ENCODE results near the gene STX16.

Gene STX16

DNA sequence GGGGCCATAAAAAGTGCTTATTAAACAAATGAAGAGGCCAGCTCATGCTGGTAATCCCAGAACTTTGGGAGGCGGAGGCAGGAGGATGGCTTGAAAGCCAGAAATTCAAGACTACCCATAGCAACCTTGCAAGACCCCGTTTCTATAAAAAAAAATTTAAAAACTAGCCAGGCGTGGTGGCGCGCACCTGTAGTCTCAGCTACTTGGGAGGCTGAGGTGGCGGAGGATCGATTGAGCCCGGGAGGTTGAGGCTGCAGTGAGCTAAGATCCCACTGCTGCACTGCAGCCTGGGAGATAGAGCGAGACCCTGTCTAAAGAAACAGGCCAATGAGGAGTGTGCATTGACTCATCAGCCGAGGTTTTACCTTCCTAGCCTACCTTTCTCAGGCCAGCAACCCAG is 56.7 kb downstream of the STX16 start:
- TF ChIP-seq RAD21 (IDR thresholded peaks at IDR 0.05; ENCODE audit: low read depth) = no peak
- no peak for TF ChIP-seq CREB1 (IDR thresholded peaks at IDR 0.05; ENCODE audit: low read depth)
- TF ChIP-seq EGR1 (IDR thresholded peaks at IDR 0.05) = no peak
- TF ChIP-seq NFIC (IDR thresholded peaks at IDR 0.05) = no peak
- no peak for TF ChIP-seq MAX (IDR thresholded peaks at IDR 0.05)
- no peak for TF ChIP-seq FOXM1 (IDR thresholded peaks at IDR 0.05; ENCODE audit: borderline replicate concordance, low read depth)
- no peak for TF ChIP-seq TCF12 (IDR thresholded peaks at IDR 0.05; ENCODE audit: low read depth)
- TF ChIP-seq TEAD4 (IDR thresholded peaks at IDR 0.05) = no peak
- no peak for TF ChIP-seq CEBPB (IDR thresholded peaks at IDR 0.05)
- TF ChIP-seq, protein P1, sequence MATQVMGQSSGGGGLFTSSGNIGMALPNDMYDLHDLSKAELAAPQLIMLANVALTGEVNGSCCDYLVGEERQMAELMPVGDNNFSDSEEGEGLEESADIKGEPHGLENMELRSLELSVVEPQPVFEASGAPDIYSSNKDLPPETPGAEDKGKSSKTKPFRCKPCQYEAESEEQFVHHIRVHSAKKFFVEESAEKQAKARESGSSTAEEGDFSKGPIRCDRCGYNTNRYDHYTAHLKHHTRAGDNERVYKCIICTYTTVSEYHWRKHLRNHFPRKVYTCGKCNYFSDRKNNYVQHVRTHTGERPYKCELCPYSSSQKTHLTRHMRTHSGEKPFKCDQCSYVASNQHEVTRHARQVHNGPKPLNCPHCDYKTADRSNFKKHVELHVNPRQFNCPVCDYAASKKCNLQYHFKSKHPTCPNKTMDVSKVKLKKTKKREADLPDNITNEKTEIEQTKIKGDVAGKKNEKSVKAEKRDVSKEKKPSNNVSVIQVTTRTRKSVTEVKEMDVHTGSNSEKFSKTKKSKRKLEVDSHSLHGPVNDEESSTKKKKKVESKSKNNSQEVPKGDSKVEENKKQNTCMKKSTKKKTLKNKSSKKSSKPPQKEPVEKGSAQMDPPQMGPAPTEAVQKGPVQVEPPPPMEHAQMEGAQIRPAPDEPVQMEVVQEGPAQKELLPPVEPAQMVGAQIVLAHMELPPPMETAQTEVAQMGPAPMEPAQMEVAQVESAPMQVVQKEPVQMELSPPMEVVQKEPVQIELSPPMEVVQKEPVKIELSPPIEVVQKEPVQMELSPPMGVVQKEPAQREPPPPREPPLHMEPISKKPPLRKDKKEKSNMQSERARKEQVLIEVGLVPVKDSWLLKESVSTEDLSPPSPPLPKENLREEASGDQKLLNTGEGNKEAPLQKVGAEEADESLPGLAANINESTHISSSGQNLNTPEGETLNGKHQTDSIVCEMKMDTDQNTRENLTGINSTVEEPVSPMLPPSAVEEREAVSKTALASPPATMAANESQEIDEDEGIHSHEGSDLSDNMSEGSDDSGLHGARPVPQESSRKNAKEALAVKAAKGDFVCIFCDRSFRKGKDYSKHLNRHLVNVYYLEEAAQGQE (IDR thresholded peaks at IDR 0.05; ENCODE audit: low read depth) = no peak
- TF ChIP-seq YY1 (IDR thresholded peaks at IDR 0.05; ENCODE audit: low read depth) = no peak
- no peak for TF ChIP-seq ZBTB7A (IDR thresholded peaks at IDR 0.05; ENCODE audit: low read depth)
- TF ChIP-seq TAF1 (IDR thresholded peaks at IDR 0.05; ENCODE audit: low read depth) = no peak

DNA sequence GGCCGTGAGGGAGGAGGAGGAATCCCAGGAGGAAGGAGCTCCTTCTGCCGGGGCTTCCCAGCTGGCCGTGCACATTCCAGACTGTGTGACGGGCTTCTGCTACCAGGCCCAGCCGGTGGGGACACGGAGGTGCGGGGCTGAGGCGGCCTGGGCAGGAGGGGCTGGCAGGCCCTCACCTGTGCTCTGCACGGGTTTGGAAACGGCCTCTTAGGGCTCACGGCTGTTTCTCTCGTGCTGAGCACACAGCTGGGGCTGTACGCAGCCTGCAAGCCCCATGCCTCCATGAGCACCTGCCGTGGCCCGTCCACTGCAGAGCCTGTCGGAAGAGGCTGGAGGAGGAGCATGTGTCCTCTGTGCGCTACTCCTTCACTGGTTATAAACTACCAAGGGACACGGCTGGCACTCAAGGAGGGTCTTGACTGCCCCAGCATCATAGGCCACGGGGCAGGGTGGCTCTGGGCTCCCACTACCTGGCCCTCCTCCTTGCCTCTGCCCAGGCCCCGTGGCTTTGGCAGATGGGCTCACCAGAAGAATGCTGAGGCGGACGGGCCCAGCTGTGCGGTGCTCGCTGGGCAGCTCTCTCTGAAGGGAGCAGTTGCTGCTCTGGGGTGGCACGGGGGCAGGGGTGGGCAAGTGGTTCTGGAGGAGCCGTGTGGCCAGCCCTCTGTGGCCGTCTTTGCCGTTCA is 57.3 kb downstream of the STX16 start:
- no peak for TF ChIP-seq EGR1 (IDR thresholded peaks at IDR 0.05)
- TF ChIP-seq MAX (IDR thresholded peaks at IDR 0.05) = no peak

GRCh38 chr20:58709013-58709702 is 58.1 kb downstream of the STX16 start:
- TF ChIP-seq, protein P1 (IDR thresholded peaks at IDR 0.05; ENCODE audit: low read depth) = no peak
- TF ChIP-seq EP300 (IDR thresholded peaks at IDR 0.05; ENCODE audit: borderline replicate concordance) (no peak), EGR1 (IDR thresholded peaks at IDR 0.05) (no peak)

- no peak for TF ChIP-seq TAF1 (IDR thresholded peaks at IDR 0.05; ENCODE audit: low read depth)
- TF ChIP-seq RAD21 (IDR thresholded peaks at IDR 0.05; ENCODE audit: low read depth) = no peak
- no peak for TF ChIP-seq MAX (IDR thresholded peaks at IDR 0.05)
These were observed 58.6 kb downstream of the STX16 start for GRCh38 chr20:58709703-58710039.

GRCh38 chr20:58710481-58711265 is 59.6 kb downstream of the STX16 start:
- TF ChIP-seq CREB1 (IDR thresholded peaks at IDR 0.05; ENCODE audit: low read depth) (no peak), ZBTB7A (IDR thresholded peaks at IDR 0.05; ENCODE audit: low read depth) (no peak), EGR1 (IDR thresholded peaks at IDR 0.05) (no peak), TAF1 (IDR thresholded peaks at IDR 0.05; ENCODE audit: low read depth) (no peak), NFIC (IDR thresholded peaks at IDR 0.05) (no peak), EP300 (IDR thresholded peaks at IDR 0.05; ENCODE audit: borderline replicate concordance) (no peak), CEBPB (IDR thresholded peaks at IDR 0.05) (no peak), YY1 (IDR thresholded peaks at IDR 0.05; ENCODE audit: low read depth) (no peak), FOXM1 (IDR thresholded peaks at IDR 0.05; ENCODE audit: borderline replicate concordance, low read depth) (no peak), RAD21 (IDR thresholded peaks at IDR 0.05; ENCODE audit: low read depth) (no peak), TEAD4 (IDR thresholded peaks at IDR 0.05) (no peak), TCF12 (IDR thresholded peaks at IDR 0.05; ENCODE audit: low read depth) (no peak)
- TF ChIP-seq, protein P2, sequence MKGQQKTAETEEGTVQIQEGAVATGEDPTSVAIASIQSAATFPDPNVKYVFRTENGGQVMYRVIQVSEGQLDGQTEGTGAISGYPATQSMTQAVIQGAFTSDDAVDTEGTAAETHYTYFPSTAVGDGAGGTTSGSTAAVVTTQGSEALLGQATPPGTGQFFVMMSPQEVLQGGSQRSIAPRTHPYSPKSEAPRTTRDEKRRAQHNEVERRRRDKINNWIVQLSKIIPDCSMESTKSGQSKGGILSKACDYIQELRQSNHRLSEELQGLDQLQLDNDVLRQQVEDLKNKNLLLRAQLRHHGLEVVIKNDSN (IDR thresholded peaks at IDR 0.05) = no peak
- TF ChIP-seq, protein P1 (IDR thresholded peaks at IDR 0.05; ENCODE audit: low read depth) = no peak
